ENCODE measurements around the gene DPP10. TPM values are rescaled to one million over a fixed set of nuclear protein-coding genes. Genes with fewer than 3 reads are reported as not detected.

Gene DPP10
- total RNA-seq, 2 donors from 2014 or later = not detected

GRCh38 chr2:115603285-115603684 is 1160.8 kb downstream of the DPP10 start:
- TF ChIP-seq CTCF (IDR thresholded peaks at IDR 0.05) = no peak
- no peak for ATAC-seq (ENCODE audit: insufficient number of reproducible peaks, low FRiP score, low read depth)
- no peaks in the 10 kb centered on the region for H3K27me3 ChIP-seq (replicated peaks; ENCODE audit: insufficient read depth)
- H3K27ac ChIP-seq = no peak overlapping the region
- H3K4me3 ChIP-seq = no peak overlapping the region
- no peak for DNase-seq (ENCODE audit: low spot score)
- H3K36me3 ChIP-seq = no peaks in the 10 kb centered on the region
- no peaks in the 10 kb centered on the region for H3K9me3 ChIP-seq
- no peaks in the 10 kb centered on the region for H3K4me1 ChIP-seq (ENCODE audit: control insufficient read depth in 1 of 2, low read depth in 2 of 2)

- H3K27ac ChIP-seq = no peak overlapping the region
- H3K4me1 ChIP-seq (ENCODE audit: control insufficient read depth in 1 of 2, low read depth in 2 of 2) = no peaks in the 10 kb centered on the region
- no peak overlapping the region for H3K4me3 ChIP-seq
- ATAC-seq (ENCODE audit: insufficient number of reproducible peaks, low FRiP score, low read depth) = no peak
- no peak for TF ChIP-seq CTCF (IDR thresholded peaks at IDR 0.05)
- no peaks in the 10 kb centered on the region for H3K9me3 ChIP-seq
- no peaks in the 10 kb centered on the region for H3K36me3 ChIP-seq
- DNase-seq (ENCODE audit: low spot score) = no peak
- no peaks in the 10 kb centered on the region for H3K27me3 ChIP-seq (replicated peaks; ENCODE audit: insufficient read depth)
These were observed 1163.9 kb downstream of the DPP10 start for GRCh38 chr2:115606350-115606749.

DNA sequence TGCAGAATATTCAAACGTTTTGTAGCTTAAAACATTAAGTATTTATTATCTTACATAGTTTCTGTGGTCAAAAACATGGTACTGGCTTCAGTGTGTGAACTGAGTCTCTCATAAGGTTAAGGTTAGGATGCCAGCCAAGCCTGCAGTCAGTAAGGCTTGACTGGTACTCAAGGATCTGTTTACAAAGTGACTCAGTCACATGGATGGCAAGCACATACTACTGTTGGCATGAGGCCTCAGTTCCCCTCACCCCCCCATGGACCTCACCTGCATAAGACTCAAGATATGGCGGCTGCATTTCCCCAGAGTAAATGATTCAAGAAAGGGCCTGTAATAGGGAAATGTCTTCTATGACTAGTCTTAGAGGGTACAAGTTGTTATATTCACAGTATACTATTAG is 1167.5 kb downstream of the DPP10 start:
- no peaks in the 10 kb centered on the region for H3K36me3 ChIP-seq
- DNase-seq (ENCODE audit: low spot score) (no peak), ATAC-seq (ENCODE audit: insufficient number of reproducible peaks, low FRiP score, low read depth) (no peak)
- no peaks in the 10 kb centered on the region for H3K4me1 ChIP-seq (ENCODE audit: control insufficient read depth in 1 of 2, low read depth in 2 of 2)
- no peaks in the 10 kb centered on the region for H3K9me3 ChIP-seq
- H3K4me3 ChIP-seq = no peak overlapping the region
- no peak overlapping the region for H3K27ac ChIP-seq
- no peaks in the 10 kb centered on the region for H3K27me3 ChIP-seq (replicated peaks; ENCODE audit: insufficient read depth)
- no peak for TF ChIP-seq CTCF (IDR thresholded peaks at IDR 0.05)

- DNase-seq (ENCODE audit: low spot score) (no peak), ATAC-seq (ENCODE audit: insufficient number of reproducible peaks, low FRiP score, low read depth) (no peak)
- Histone ChIP-seq H3K27ac (no peak overlapping the region), H3K4me1 (ENCODE audit: control insufficient read depth in 1 of 2, low read depth in 2 of 2) (no peaks in the 10 kb centered on the region), H3K4me3 (no peak overlapping the region), H3K9me3 (no peaks in the 10 kb centered on the region), H3K36me3 (no peaks in the 10 kb centered on the region), H3K27me3 (replicated peaks; ENCODE audit: insufficient read depth) (no peaks in the 10 kb centered on the region)
- no peak for TF ChIP-seq CTCF (IDR thresholded peaks at IDR 0.05)
These were observed 1168.4 kb downstream of the DPP10 start for GRCh38 chr2:115610888-115611287.

GRCh38 chr2:115624332-115624731 is 1181.9 kb downstream of the DPP10 start:
- Histone ChIP-seq H3K4me3 (no peak overlapping the region), H3K9me3 (no peaks in the 10 kb centered on the region), H3K4me1 (ENCODE audit: control insufficient read depth in 1 of 2, low read depth in 2 of 2) (no peaks in the 10 kb centered on the region), H3K27me3 (replicated peaks; ENCODE audit: insufficient read depth) (no peaks in the 10 kb centered on the region), H3K27ac (no peak overlapping the region), H3K36me3 (no peaks in the 10 kb centered on the region)
- DNase-seq (ENCODE audit: low spot score) (no peak), ATAC-seq (ENCODE audit: insufficient number of reproducible peaks, low FRiP score, low read depth) (no peak)
- TF ChIP-seq CTCF (IDR thresholded peaks at IDR 0.05) = no peak
